Measurements from ENCODE around the gene USH2A.

GRCh38 chr1:216464489-216464888 lies 41.2 kb upstream of the USH2A start:
- no peak for TF ChIP-seq CTCF (IDR thresholded peaks at IDR 0.05 in 2 of 3, conservative IDR thresholded peaks at IDR 0.05 in 1 of 3; ENCODE audit: borderline replicate concordance in 1 of 3, insufficient read depth in 1 of 3, low read depth in 2 of 3, low read length in 2 of 3)
- no peak for TF ChIP-seq SIN3A (IDR thresholded peaks at IDR 0.05; ENCODE audit: low read depth)
- no peak for TF ChIP-seq EZH2 (IDR thresholded peaks at IDR 0.05)

Measured in HCT116 (cell line).